ENCODE results near the gene DYRK3. TPM values are rescaled to one million over a fixed set of nuclear protein-coding genes. Genes with fewer than 3 reads are reported as not detected.

The DYRK3 gene
- 9.1 to 13.2 TPM (median 9.4 TPM) in 5 replicates for total RNA-seq (2022; extraction: Qiagen RNA extraction)

GRCh38 chr1:206635080-206635977 is at the start of gene DYRK3:
DYRK3 (plus strand) TSS chr1:206635536; CDS start chr1:206635704, 168 bp downstream.

GRCh38 chr1:206612129-206612876 is 23.0 kb upstream of the DYRK3 start, which contains the start of gene EIF2D:
EIF2D (minus strand) TSS chr1:206612465; CDS start chr1:206612342, 123 bp downstream.

GRCh38 chr1:206684478-206685333 is 49.4 kb downstream of the DYRK3 start, which contains the start of gene MAPKAPK2:
MAPKAPK2 (plus strand) TSS chr1:206684905; CDS start chr1:206685230, 325 bp downstream.

Other genes starting within 250 kb of the DYRK3 start
- 5.1 to 6.6 TPM (median 5.5 TPM) in 5 replicates for gene IKBKE, start 165.1 kb upstream of the DYRK3 start, total RNA-seq (2022; extraction: Qiagen RNA extraction)
- 0.77 to 1.1 TPM (median 0.97 TPM) in 5 replicates for gene RASSF5, start 128.0 kb upstream of the DYRK3 start, total RNA-seq (2022; extraction: Qiagen RNA extraction)
- 32.5 to 35.8 TPM (median 34.8 TPM) in 5 replicates for gene EIF2D, start 23.1 kb upstream of the DYRK3 start, total RNA-seq (2022; extraction: Qiagen RNA extraction)
- 87.7 to 107 TPM (median 101 TPM) in 5 replicates for gene MAPKAPK2, start 49.4 kb downstream of the DYRK3 start, total RNA-seq (2022; extraction: Qiagen RNA extraction)
- 0.08 to 0.11 TPM (median 0.09 TPM) in 3 of 5 replicates, not detected in the others for gene IL19, start 135.2 kb downstream of the DYRK3 start, total RNA-seq (2022; extraction: Qiagen RNA extraction)
- not detected in 5 replicates for gene IL10, start 137.0 kb downstream of the DYRK3 start, total RNA-seq (2022; extraction: Qiagen RNA extraction)
- 0.10 TPM in 1 of 5 replicates, not detected in the others for gene IL20, start 230.1 kb downstream of the DYRK3 start, total RNA-seq (2022; extraction: Qiagen RNA extraction)